NB4 (cell line): Measurements from ENCODE around the gene ELP6.

ENCODE experiments used
- DNase-seq: peaks from one replicate; pipeline ENCODE4 v3.0.0; 2010; ENCODE audit warnings: low read depth
- H3K4me3 ChIP-seq: one replicate; pipeline ENCODE4 v1.5.1; 2011; ENCODE audit warnings: mild to moderate bottlenecking, low read depth, low read length, moderate library complexity
- MYC ChIP-seq: IDR thresholded peaks from 2 replicates; pipeline ENCODE4 v1.6.1; 2011; ENCODE audit warnings: low read depth, low read length
- POLR2A ChIP-seq: IDR thresholded peaks from 2 replicates; pipeline ENCODE4 v1.6.1; 2011; ENCODE audit warnings: mild to moderate bottlenecking; ENCODE audit not compliant: insufficient read length; ENCODE audit errors: extremely low read depth
- TF ChIP-seq, protein P1 (sequence below): IDR thresholded peaks from one replicate; pipeline ENCODE4 v1.5.1; 2012; ENCODE audit warnings: low read depth, low read length
- TF ChIP-seq, protein P2 (sequence below): IDR thresholded peaks from 2 replicates; pipeline ENCODE4 v1.6.1; 2011; ENCODE audit warnings: low read depth, low read length

The ELP6 gene

DNA sequence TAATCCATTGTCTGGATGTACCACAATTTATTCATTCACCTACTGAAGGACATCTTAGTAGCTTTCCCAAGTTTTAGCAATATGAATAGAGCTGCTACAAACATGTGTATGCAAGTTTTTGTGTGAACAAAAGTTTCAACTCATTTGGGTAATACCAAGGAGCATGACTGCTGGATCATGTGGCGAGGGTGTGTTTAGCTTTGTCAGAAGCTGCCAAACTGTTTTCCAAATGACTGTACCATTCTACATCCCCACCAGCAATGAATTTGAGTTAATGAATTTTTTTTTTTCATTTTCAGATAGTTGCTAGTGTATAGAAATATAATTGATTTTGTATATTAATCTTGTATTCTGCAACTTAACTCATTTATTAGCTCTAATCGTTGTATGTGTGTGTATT is 20.0 kb upstream of the ELP6 start:
- TF ChIP-seq POLR2A = no peak
- TF ChIP-seq, protein P1, sequence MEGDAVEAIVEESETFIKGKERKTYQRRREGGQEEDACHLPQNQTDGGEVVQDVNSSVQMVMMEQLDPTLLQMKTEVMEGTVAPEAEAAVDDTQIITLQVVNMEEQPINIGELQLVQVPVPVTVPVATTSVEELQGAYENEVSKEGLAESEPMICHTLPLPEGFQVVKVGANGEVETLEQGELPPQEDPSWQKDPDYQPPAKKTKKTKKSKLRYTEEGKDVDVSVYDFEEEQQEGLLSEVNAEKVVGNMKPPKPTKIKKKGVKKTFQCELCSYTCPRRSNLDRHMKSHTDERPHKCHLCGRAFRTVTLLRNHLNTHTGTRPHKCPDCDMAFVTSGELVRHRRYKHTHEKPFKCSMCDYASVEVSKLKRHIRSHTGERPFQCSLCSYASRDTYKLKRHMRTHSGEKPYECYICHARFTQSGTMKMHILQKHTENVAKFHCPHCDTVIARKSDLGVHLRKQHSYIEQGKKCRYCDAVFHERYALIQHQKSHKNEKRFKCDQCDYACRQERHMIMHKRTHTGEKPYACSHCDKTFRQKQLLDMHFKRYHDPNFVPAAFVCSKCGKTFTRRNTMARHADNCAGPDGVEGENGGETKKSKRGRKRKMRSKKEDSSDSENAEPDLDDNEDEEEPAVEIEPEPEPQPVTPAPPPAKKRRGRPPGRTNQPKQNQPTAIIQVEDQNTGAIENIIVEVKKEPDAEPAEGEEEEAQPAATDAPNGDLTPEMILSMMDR = no peak
- TF ChIP-seq, protein P2, sequence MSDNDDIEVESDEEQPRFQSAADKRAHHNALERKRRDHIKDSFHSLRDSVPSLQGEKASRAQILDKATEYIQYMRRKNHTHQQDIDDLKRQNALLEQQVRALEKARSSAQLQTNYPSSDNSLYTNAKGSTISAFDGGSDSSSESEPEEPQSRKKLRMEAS = no peak
- TF ChIP-seq MYC = no peak
- DNase-seq = no peak
- no peak overlapping the region for H3K4me3 ChIP-seq

DNA sequence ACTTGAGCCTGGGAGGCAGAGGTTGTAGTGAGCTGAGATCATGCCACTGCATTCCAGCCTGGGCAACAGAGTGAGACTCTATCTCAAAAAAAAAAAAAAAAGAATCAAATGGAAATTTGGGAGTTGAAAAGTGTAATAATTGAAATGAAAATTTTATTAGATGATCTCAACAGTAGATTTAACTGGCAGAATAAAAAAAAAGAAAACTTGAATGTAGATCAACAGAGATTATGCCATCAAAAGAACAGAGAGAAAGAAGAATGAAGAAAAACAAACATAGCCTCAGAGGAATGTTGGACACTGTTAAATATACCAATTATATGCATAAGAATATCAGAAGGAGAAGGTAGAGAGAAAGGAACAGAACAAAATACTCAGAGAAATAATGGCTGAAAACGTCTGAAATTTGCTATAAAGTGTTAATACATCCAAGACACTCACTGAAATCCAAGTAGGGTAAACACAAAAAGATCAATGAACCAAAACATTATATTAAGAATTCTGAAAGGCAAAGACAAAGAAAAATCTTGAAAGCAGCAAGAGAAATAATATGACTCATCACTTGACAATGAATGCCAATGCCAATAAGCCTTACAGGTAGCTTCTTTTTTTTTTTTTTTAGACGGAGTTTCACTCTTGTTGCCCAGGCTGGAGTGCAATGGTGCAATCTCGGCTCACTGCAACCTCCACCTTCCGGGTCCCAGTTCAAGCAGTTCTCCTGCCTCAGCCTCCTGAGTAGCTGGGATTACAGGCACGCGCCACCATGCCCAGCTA is 14.6 kb upstream of the ELP6 start:
- H3K4me3 ChIP-seq = no peak overlapping the region
- TF ChIP-seq, protein P2 = no peak
- TF ChIP-seq MYC (no peak), POLR2A (no peak)
- TF ChIP-seq, protein P1 = no peak
- DNase-seq = no peak

DNA sequence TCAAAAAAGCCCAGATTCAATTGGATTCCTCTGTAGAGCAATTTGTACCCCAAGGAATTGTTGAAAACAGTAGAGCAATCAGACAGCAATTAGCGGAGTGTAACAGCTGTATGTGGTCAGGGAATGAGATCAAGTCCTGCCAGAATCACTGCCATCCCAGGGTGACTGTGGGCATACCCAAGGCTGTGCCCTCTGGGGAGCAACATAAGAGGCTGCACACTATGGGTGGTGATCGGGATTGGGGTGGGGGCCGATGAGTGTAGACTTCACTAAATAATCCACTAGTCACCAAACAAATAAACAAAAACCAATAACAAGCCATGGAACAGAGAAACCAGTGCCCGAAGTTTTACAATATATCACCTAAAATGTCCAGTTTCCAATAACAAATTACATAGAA is 12.1 kb upstream of the ELP6 start:
- no peak for DNase-seq
- no peak overlapping the region for H3K4me3 ChIP-seq
- TF ChIP-seq, protein P1 = no peak
- TF ChIP-seq, protein P2 = no peak
- TF ChIP-seq MYC (no peak), POLR2A (no peak)

DNA sequence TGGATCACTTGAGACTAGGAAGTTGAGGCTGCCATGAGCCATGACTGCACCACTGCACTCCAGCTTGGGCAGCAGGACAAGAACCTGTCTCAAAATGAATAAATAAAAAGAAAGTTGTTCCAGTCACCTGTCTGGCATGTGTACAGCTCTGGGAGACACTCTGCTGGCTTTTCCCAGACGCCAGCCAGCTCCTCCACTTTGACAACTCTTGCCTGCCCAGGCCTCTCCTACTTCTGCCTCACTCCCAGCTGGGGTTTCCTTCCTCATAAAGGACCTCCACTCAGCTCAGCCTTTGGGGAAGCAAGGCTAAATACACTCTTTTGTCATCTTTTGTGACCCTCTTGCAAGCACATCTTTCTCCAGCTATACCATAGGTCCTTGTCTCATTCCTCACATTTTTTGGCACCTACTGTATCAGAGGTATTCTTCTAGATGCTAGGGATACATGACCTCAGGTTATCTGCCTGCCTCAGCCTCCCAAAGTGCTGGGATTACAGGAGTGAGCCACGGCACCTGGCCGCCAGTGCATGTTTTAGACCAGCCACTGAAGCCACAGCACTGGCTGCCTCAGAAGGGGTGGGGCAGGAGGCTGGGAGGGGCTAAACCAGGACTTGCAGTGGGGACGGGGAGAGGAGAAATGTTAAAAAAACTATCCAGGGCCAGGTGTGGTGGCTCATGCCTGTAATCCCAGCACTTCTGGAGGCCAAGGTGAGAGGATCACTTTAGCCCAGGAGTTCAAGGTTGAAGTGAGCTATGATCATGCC is 10.0 kb upstream of the ELP6 start:
- no peak for TF ChIP-seq MYC
- TF ChIP-seq, protein P2 = no peak
- no peak for TF ChIP-seq POLR2A
- TF ChIP-seq, protein P1 = no peak
- DNase-seq = peak; percentile 19
- no peak overlapping the region for H3K4me3 ChIP-seq

DNA sequence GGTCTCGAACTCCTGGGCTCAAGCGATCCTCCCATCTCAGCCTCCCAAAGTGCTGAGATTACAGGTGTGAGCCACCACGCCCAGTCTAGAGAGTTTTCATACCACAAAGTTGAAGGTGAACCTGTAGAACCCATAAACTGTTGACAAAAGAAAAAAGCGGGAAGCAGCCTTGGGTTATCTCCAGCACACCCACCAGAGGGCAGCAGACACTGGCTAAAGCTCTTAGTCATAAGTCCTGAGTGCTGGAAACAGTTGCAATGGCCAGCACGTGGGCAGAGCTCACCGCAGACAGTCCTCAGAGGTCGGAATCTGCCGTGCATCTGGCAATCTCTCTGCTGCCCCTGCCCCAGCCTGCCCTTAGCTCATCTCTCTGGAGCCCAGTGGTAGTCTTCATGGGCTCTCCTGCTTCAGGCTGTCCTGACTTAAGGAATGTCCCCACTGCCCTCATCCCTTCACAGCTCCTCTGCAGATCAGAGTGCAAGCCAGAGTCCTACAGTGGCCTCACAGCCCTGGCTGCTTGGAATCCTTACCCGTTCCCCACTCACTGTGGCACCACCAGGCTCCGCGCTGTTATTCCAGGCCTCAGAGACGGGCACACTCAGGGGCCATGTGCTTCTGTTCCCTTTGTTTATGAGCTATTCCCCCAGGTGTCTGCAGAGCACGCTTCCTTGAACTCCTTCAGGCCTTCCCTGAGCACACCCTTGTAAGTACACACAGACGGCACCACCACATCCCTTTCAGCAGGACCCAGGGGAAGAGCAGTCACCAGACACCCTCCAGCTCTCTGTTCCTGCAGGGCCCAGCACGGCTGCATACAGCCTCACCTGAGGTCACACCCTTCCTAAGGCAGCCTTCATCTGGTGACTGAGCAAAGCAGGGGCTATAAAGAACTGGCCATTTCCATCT is 8.8 kb upstream of the ELP6 start:
- TF ChIP-seq MYC (peak; percentile 98), POLR2A (no peak)
- TF ChIP-seq, protein P2 = peak; percentile 98
- TF ChIP-seq, protein P1 = peak; percentile 78
- peak; percentile 92 for DNase-seq
- no peak overlapping the region for H3K4me3 ChIP-seq
